Trophoblast cell (in vitro differentiated cells and primary cell): ENCODE measurements around the gene USP51.
"Not testable (repeated sequence)": the region's sequence is repeated elsewhere in the genome, so short reads cannot be mapped to it uniquely, and the experiment has no call there.

ENCODE experiments used
- DNase-seq, 2 donors: peaks; one replicate each; pipeline ENCODE4 v3.0.0-alpha.2; 2016
- H2AFZ ChIP-seq: 2 replicates; pipeline ENCODE4 v1.6.1; 2013; ENCODE audit warnings: low read length, moderate library complexity, mild to moderate bottlenecking; ENCODE audit not compliant: insufficient read depth, poor library complexity
- H2AK5ac ChIP-seq: 2 replicates; pipeline ENCODE4 v1.6.1; 2013; ENCODE audit warnings: mild to moderate bottlenecking, low read length
- H2BK120ac ChIP-seq: 2 replicates; pipeline ENCODE4 v1.6.1; 2013; ENCODE audit warnings: low read length, mild to moderate bottlenecking, moderate library complexity; ENCODE audit not compliant: insufficient read depth, poor library complexity
- H2BK12ac ChIP-seq: 2 replicates; pipeline ENCODE4 v1.6.1; 2013; ENCODE audit warnings: mild to moderate bottlenecking, low read length, moderate library complexity
- H2BK5ac ChIP-seq: 2 replicates; pipeline ENCODE4 v1.6.1; 2013; ENCODE audit warnings: low read length, low read depth, moderate library complexity, mild to moderate bottlenecking; ENCODE audit not compliant: poor library complexity
- H3K14ac ChIP-seq: 2 replicates; pipeline ENCODE4 v1.6.1; 2013; ENCODE audit warnings: mild to moderate bottlenecking, low read length
- H3K18ac ChIP-seq: 2 replicates; pipeline ENCODE4 v1.6.1; 2013; ENCODE audit warnings: mild to moderate bottlenecking, low read length
- H3K23ac ChIP-seq: 2 replicates; pipeline ENCODE4 v1.6.1; 2013; ENCODE audit warnings: low read length
- H3K27ac ChIP-seq: 2 replicates; pipeline ENCODE4 v1.5.1; 2013; ENCODE audit warnings: low read depth, mild to moderate bottlenecking, inconsistent platforms, low read length, moderate library complexity
- H3K27me3 ChIP-seq: 2 replicates; pipeline ENCODE4 v1.6.1; 2013; ENCODE audit warnings: inconsistent platforms, mild to moderate bottlenecking, low read length, moderate library complexity; ENCODE audit not compliant: insufficient read depth
- H3K36me3 ChIP-seq, 2 experiments: 1 replicate in 1 of 2; 2 replicates in 1 of 2; pipeline ENCODE4 v1.6.1; 2013; ENCODE audit warnings: low read length in 2 of 2, mild to moderate bottlenecking in 2 of 2, moderate library complexity in 1 of 2; ENCODE audit not compliant: insufficient read depth in 2 of 2, control insufficient read depth in 1 of 2
- H3K4ac ChIP-seq: 2 replicates; pipeline ENCODE4 v1.6.1; 2013; ENCODE audit warnings: low read depth, mild to moderate bottlenecking, low read length, moderate library complexity
- H3K4me1 ChIP-seq, 2 experiments: 1 replicate in 1 of 2; 2 replicates in 1 of 2; pipeline ENCODE4 v1.6.1; 2013; ENCODE audit warnings: low read length in 2 of 2, mild to moderate bottlenecking in 2 of 2, moderate library complexity in 1 of 2; ENCODE audit not compliant: insufficient read depth in 2 of 2, control insufficient read depth in 1 of 2
- H3K4me2 ChIP-seq: 2 replicates; pipeline ENCODE4 v1.6.1; 2013; ENCODE audit warnings: inconsistent platforms, mild to moderate bottlenecking, low read length, moderate library complexity
- H3K4me3 ChIP-seq: 2 replicates; pipeline ENCODE4 v1.5.1; 2013; ENCODE audit warnings: mild to moderate bottlenecking, low read depth, low read length, inconsistent platforms
- H3K79me1 ChIP-seq: one replicate; pipeline ENCODE4 v1.6.1; 2013; ENCODE audit warnings: low read length
- H3K79me2 ChIP-seq: 2 replicates; pipeline ENCODE4 v1.6.1; 2013; ENCODE audit warnings: low read length, mild to moderate bottlenecking; ENCODE audit not compliant: control insufficient read depth, insufficient read depth, poor library complexity
- H3K9ac ChIP-seq: 2 replicates; pipeline ENCODE4 v1.6.1; 2013; ENCODE audit warnings: mild to moderate bottlenecking, low read length
- H3K9me3 ChIP-seq: 2 replicates; pipeline ENCODE4 v1.6.1; 2013; ENCODE audit warnings: low read depth, mild to moderate bottlenecking, control low read depth, inconsistent platforms, low read length; ENCODE audit not compliant: insufficient read depth
- H4K12ac ChIP-seq: 2 replicates; pipeline ENCODE4 v1.6.1; 2013; ENCODE audit warnings: low read depth, mild to moderate bottlenecking, low read length, moderate library complexity
- H4K8ac ChIP-seq: 2 replicates; pipeline ENCODE4 v1.6.1; 2013; ENCODE audit warnings: low read depth, mild to moderate bottlenecking, low read length, moderate library complexity
- H4K91ac ChIP-seq: one replicate; pipeline ENCODE4 v1.6.1; 2013; ENCODE audit warnings: low read depth, mild to moderate bottlenecking, low read length, moderate library complexity
- WGBS: extraction: QIAGEN DNeasy Blood & Tissue Kit; methylation state at CpG from one replicate; pipeline ENCODE4 v1.1.7; 2013; ENCODE audit warnings: missing lambda C conversion rate; ENCODE audit not compliant: insufficient read length, insufficient coverage; ENCODE audit errors: extremely low coverage; 5-methylcytosine and 5-hydroxymethylcytosine counted together

Gene USP51

DNA sequence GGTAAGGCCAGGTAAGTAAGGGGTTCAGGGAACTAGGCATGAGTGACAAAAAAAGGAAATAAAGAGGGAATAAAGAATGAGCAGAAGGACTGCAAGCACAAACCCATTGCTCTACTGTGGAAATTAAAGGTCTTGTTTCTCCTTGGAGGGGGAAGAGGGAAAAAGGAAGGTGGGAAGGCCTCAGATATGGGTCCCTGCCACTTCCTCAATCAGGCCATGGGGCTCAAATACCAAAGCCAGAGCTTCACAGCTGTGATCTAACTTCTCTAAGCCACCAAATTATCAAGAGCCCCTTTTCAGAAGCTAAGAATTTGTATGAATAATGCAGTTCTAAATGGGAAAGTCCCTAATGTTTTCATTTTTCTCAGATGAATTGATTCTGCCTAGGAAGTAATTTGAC lies 4.7 kb downstream of the USP51 start:
- H4K8ac ChIP-seq: no peak overlapping the region
- H3K4ac ChIP-seq: no peak overlapping the region
- H2BK120ac ChIP-seq: no peak overlapping the region
- H3K18ac ChIP-seq: no peak overlapping the region
- H3K36me3 ChIP-seq: peaks cover 2 to 7% of the 10 kb centered on the region in 2 experiments
- no peak overlapping the region for H4K91ac ChIP-seq
- H3K4me1 ChIP-seq: no peaks in the 10 kb centered on the region
- no peak overlapping the region for H2AFZ ChIP-seq
- no peak overlapping the region for H3K4me3 ChIP-seq
- no peak overlapping the region for H2BK12ac ChIP-seq
- H3K9ac ChIP-seq: no peak overlapping the region
- H4K12ac ChIP-seq: no peak overlapping the region
- H3K79me1 ChIP-seq: peaks cover 16% of the 10 kb centered on the region
- no peak overlapping the region for H2AK5ac ChIP-seq
- H3K27ac ChIP-seq: no peak overlapping the region
- H3K79me2 ChIP-seq: peaks cover 4% of the 10 kb centered on the region
- H3K14ac ChIP-seq: no peak overlapping the region
- H3K4me2 ChIP-seq: no peak overlapping the region
- H2BK5ac ChIP-seq: no peak overlapping the region
- no peaks in the 10 kb centered on the region for H3K27me3 ChIP-seq
- no peak for DNase-seq
- H3K9me3 ChIP-seq: no peaks in the 10 kb centered on the region
- no peak overlapping the region for H3K23ac ChIP-seq

DNA sequence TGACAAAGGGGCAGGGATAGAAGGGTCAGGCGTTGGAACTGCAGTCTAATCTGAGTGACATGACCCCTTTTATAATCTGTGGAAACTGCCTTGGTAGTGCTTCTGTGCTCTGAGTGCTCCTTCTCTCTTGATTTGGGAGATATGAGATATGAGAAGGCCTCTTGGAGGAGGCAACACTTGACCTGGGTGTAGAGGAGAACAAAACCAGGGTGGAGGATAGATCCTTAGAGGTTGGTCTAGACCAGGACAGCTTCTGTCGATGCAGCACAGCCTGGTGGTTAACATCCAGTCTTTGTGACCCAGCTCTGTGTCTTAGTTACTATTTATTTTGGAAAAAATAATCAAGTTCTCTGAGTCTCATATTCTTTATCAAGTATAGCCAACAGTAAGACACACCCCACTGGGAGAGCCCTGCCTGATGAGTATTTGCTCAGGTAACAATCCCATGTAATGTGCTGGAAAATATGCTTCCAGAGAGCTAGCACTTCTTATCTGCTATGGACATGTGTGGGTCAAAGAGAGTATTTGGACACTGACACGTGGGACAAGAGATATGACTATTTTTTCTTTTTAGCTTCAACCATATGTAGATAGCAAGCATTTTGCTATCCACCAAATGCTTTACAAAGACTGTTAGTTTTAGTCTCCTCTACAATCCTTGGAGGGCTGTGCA lies 9.1 kb downstream of the USP51 start:
- H3K4ac ChIP-seq: no peak overlapping the region
- H3K79me1 ChIP-seq: no peaks in the 10 kb centered on the region
- DNase-seq: no peak
- H4K8ac ChIP-seq: no peak overlapping the region
- no peak overlapping the region for H2AK5ac ChIP-seq
- no peak overlapping the region for H3K23ac ChIP-seq
- no peak overlapping the region for H3K4me2 ChIP-seq
- no peak overlapping the region for H4K12ac ChIP-seq
- no peak overlapping the region for H3K14ac ChIP-seq
- no peaks in the 10 kb centered on the region for H3K9me3 ChIP-seq
- no peak overlapping the region for H3K27ac ChIP-seq
- WGBS: no CpG with 5 or more reads among the region's 3 CpGs
- no peak overlapping the region for H2BK5ac ChIP-seq
- H2BK120ac ChIP-seq: no peak overlapping the region
- H3K27me3 ChIP-seq: no peaks in the 10 kb centered on the region
- no peak overlapping the region for H4K91ac ChIP-seq
- no peak overlapping the region for H3K4me3 ChIP-seq
- no peaks in the 10 kb centered on the region for H3K4me1 ChIP-seq
- H2BK12ac ChIP-seq: no peak overlapping the region
- no peaks in the 10 kb centered on the region for H3K79me2 ChIP-seq
- no peak overlapping the region for H3K18ac ChIP-seq
- no peak overlapping the region for H2AFZ ChIP-seq
- H3K36me3 ChIP-seq: no peaks in the 10 kb centered on the region
- H3K9ac ChIP-seq: no peak overlapping the region

DNA sequence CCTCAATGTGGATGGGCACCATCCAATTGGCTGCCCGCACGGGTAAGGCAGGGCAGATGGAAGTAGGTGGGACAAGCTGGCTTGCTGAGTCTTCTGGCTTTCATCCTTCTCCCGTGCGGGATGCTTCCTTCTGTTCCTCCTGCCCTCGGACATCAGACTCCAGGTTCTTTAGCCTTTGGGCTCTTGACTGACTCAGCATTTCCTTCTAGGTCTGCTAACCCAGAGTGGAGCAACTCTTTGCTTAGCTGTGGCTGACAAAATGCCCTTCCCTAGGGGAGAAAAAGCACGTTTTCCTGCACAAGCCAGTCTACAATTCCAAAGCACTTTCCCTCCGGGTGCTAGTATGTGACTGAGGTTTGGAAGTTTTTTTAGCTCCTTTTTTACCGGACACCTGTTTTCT lies 9.7 kb downstream of the USP51 start:
- H2BK12ac ChIP-seq, H3K27ac ChIP-seq, H3K79me1 ChIP-seq, H3K9ac ChIP-seq, H3K23ac ChIP-seq, H3K18ac ChIP-seq, H2AK5ac ChIP-seq, H3K27me3 ChIP-seq, H3K79me2 ChIP-seq, DNase-seq, H4K91ac ChIP-seq, H3K36me3 ChIP-seq, H3K4me2 ChIP-seq, H4K12ac ChIP-seq, H3K14ac ChIP-seq, H4K8ac ChIP-seq, H2BK120ac ChIP-seq, H3K4me3 ChIP-seq, H3K9me3 ChIP-seq, H2BK5ac ChIP-seq, H3K4me1 ChIP-seq, H3K4ac ChIP-seq, H2AFZ ChIP-seq: not testable (repeated sequence)
- WGBS: no CpG with 5 or more reads among the region's 8 CpGs

DNA sequence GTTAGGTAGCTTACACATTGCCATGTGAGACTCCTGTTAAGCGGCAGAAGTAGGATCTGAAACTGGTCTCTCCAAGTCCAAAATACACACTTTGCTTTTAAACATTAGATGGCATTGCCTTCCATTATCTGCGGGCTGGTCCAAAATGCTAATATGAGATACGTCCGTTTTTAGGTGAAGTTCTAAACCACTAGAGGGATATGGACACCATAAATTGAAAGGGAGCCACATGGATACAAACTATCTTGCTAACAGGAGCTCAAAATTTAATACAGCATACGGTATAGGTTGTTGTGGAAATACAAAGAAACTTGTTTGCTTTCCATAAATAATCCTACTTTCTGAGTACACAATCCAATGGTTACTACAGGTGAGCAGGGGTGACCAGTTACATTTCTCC lies 23.9 kb downstream of the USP51 start:
- not testable (repeated sequence) for H3K4me3 ChIP-seq, H3K27me3 ChIP-seq, H3K23ac ChIP-seq, H2AK5ac ChIP-seq, H2AFZ ChIP-seq, H4K12ac ChIP-seq, H3K27ac ChIP-seq, H2BK120ac ChIP-seq, H3K18ac ChIP-seq, H3K9ac ChIP-seq, H3K4me1 ChIP-seq, H2BK5ac ChIP-seq, H3K14ac ChIP-seq, H3K4me2 ChIP-seq, H4K91ac ChIP-seq, H3K79me2 ChIP-seq, H4K8ac ChIP-seq, DNase-seq, H2BK12ac ChIP-seq, H3K4ac ChIP-seq, H3K79me1 ChIP-seq, H3K36me3 ChIP-seq, H3K9me3 ChIP-seq
- no CpG with 5 or more reads among the region's 5 CpGs for WGBS
